IMR-90 (cell line): ENCODE results near the gene MEF2C. TPM values are rescaled to one million over a fixed set of nuclear protein-coding genes. Genes with fewer than 3 reads are reported as not detected.

Experiments used
- ATAC-seq: fragments of 200-7000 bp; cut with Tn5 transposase; 2 replicates; pipeline ENCODE4 v1.9.1; 2020; ENCODE audit warnings: low read depth, mild to moderate bottlenecking, moderate library complexity
- BruUV-seq: library from RNA; stranded (reverse); fragments of 400-500 nt; replicated peaks from 2 replicates; lab custom pipeline; 2021; lab: Mats Ljungman, UMichigan
- CTCF ChIA-PET: fragments of 300-600 bp; formaldehyde crosslinking; extraction: SDS; loops from one replicate; lab custom pipeline; 2021; ENCODE audit warnings: antibody characterized with exemption; lab: Yijun Ruan, JAX
- POLR2A ChIA-PET: fragments of 300-600 bp; sonication (Branson Sonifier 250); formaldehyde crosslinking; loops from one replicate; lab custom pipeline; 2022; ENCODE audit warnings: antibody characterized with exemption; ENCODE audit not compliant: unreplicated experiment; lab: Charles Lee
- DNase-seq: peaks from one replicate; pipeline ENCODE4 v3.0.0; 2013
- H2AFZ ChIP-seq: replicated peaks from 2 replicates; pipeline ENCODE3; 2013; ENCODE audit warnings: low read length, mild to moderate bottlenecking; ENCODE audit not compliant: poor library complexity
- H2AK5ac ChIP-seq: 2 replicates; pipeline ENCODE4 v1.6.1; 2013; ENCODE audit warnings: low read depth, low read length, inconsistent platforms
- H2AK9ac ChIP-seq: replicated peaks from 2 replicates; pipeline ENCODE3; 2013; ENCODE audit warnings: mild to moderate bottlenecking, low read depth, low read length, moderate library complexity; ENCODE audit not compliant: poor library complexity
- H2BK120ac ChIP-seq: 2 replicates; pipeline ENCODE4 v1.6.1; 2013; ENCODE audit warnings: low read depth, low read length, inconsistent platforms
- H2BK15ac ChIP-seq: 3 replicates; pipeline ENCODE4 v1.6.1; 2013; ENCODE audit warnings: low read depth, low read length, inconsistent platforms
- H2BK20ac ChIP-seq: 2 replicates; pipeline ENCODE4 v1.6.1; 2013; ENCODE audit warnings: low read depth, mild to moderate bottlenecking, inconsistent platforms, low read length, moderate library complexity
- H2BK5ac ChIP-seq: 2 replicates; pipeline ENCODE4 v1.6.1; 2013; ENCODE audit warnings: mild to moderate bottlenecking, low read depth, low read length, inconsistent platforms; ENCODE audit not compliant: poor library complexity, severe bottlenecking
- H3K14ac ChIP-seq: replicated peaks from 2 replicates; pipeline ENCODE4 v1.6.1; 2013; ENCODE audit warnings: low read depth, low read length, inconsistent platforms
- H3K18ac ChIP-seq: 2 replicates; pipeline ENCODE4 v1.6.1; 2013; ENCODE audit warnings: low read depth, low read length, control low read depth
- H3K23ac ChIP-seq: 2 replicates; pipeline ENCODE4 v1.6.1; 2013; ENCODE audit warnings: low read depth, low read length, inconsistent platforms
- H3K27ac ChIP-seq: 2 replicates; pipeline ENCODE4 v1.5.1; 2013; ENCODE audit warnings: mild to moderate bottlenecking, control low read depth, low read length; ENCODE audit not compliant: insufficient read depth
- H3K27me3 ChIP-seq: 2 replicates; pipeline ENCODE4 v1.6.1; 2013; ENCODE audit warnings: low read length; ENCODE audit not compliant: control insufficient read depth, insufficient read depth
- H3K36me3 ChIP-seq: 2 replicates; pipeline ENCODE4 v1.6.1; 2013; ENCODE audit warnings: low read length, mixed read lengths; ENCODE audit not compliant: control insufficient read depth, insufficient read depth
- H3K4ac ChIP-seq: 2 replicates; pipeline ENCODE4 v1.6.1; 2013; ENCODE audit warnings: low read depth, low read length, inconsistent platforms
- H3K4me1 ChIP-seq: 2 replicates; pipeline ENCODE4 v1.6.1; 2013; ENCODE audit warnings: low read length, mixed read lengths; ENCODE audit not compliant: control insufficient read depth, insufficient read depth
- H3K4me2 ChIP-seq: 2 replicates; pipeline ENCODE4 v1.6.1; 2013; ENCODE audit warnings: low read depth, mild to moderate bottlenecking, control low read depth, low read length, moderate library complexity
- H3K4me3 ChIP-seq: 2 replicates; pipeline ENCODE4 v1.5.1; 2013; ENCODE audit warnings: low read depth, mild to moderate bottlenecking, control low read depth, low read length, moderate library complexity; ENCODE audit not compliant: insufficient read depth
- H3K56ac ChIP-seq: 2 replicates; pipeline ENCODE4 v1.6.1; 2013; ENCODE audit warnings: low read length, inconsistent platforms; ENCODE audit not compliant: insufficient read depth; ENCODE audit errors: extremely low read depth
- H3K79me1 ChIP-seq, 2 experiments: 2 replicates each; pipeline ENCODE4 v1.6.1; 2013; ENCODE audit warnings: low read length in 2 of 2, inconsistent platforms in 1 of 2, low read depth in 1 of 2
- H3K9ac ChIP-seq: 2 replicates; pipeline ENCODE4 v1.6.1; 2013; ENCODE audit warnings: low read depth, low read length, control low read depth
- H3K9me1 ChIP-seq: 2 replicates; pipeline ENCODE4 v1.6.1; 2013; ENCODE audit warnings: low read length, inconsistent platforms; ENCODE audit not compliant: insufficient read depth
- H3K9me3 ChIP-seq: 2 replicates; pipeline ENCODE4 v1.6.1; 2013; ENCODE audit warnings: low read length; ENCODE audit not compliant: control insufficient read depth, insufficient read depth
- H4K20me1 ChIP-seq: 2 replicates; pipeline ENCODE4 v1.6.1; 2013; ENCODE audit warnings: low read length, inconsistent platforms; ENCODE audit not compliant: insufficient read depth
- H4K5ac ChIP-seq: 2 replicates; pipeline ENCODE4 v1.6.1; 2013; ENCODE audit warnings: mild to moderate bottlenecking, low read depth, low read length, control low read depth
- H4K8ac ChIP-seq, 2 experiments: 2 replicates each; pipeline ENCODE4 v1.6.1; 2013; ENCODE audit warnings: low read depth in 2 of 2, low read length in 2 of 2, control low read depth in 1 of 2, inconsistent platforms in 1 of 2
- H4K91ac ChIP-seq: 2 replicates; pipeline ENCODE4 v1.6.1; 2013; ENCODE audit warnings: low read depth, low read length, inconsistent platforms; ENCODE audit not compliant: insufficient read depth
- FOS ChIP-seq: fragments of 150-350 bp; IDR thresholded peaks from 2 replicates; pipeline ENCODE4 v1.6.1; 2016; ENCODE audit warnings: low read depth, low read length
- MAFK ChIP-seq: IDR thresholded peaks from 2 replicates; pipeline ENCODE4 v1.6.1; 2012; ENCODE audit warnings: low read depth, low read length, improper control_type of control experiment
- MAZ ChIP-seq: IDR thresholded peaks from 2 replicates; pipeline ENCODE4 v1.6.1; 2012; ENCODE audit warnings: low read depth, mild to moderate bottlenecking, low read length, improper control_type of control experiment, moderate library complexity, borderline replicate concordance
- MXI1 ChIP-seq: IDR thresholded peaks from 2 replicates; pipeline ENCODE4 v1.6.1; 2012; ENCODE audit warnings: low read depth, mild to moderate bottlenecking, low read length, moderate library complexity, borderline replicate concordance
- NFE2L2 ChIP-seq: fragments of 150-350 bp; IDR thresholded peaks from 2 replicates; pipeline ENCODE4 v1.6.1; 2016; ENCODE audit warnings: low read depth, mild to moderate bottlenecking, low read length
- POLR2A ChIP-seq: IDR thresholded peaks from 2 replicates; pipeline ENCODE4 v1.6.1; 2012; ENCODE audit warnings: mild to moderate bottlenecking, low read depth, low read length
- RAD21 ChIP-seq: IDR thresholded peaks from 2 replicates; pipeline ENCODE4 v1.6.1; 2012; ENCODE audit warnings: low read length, improper control_type of control experiment
- RCOR1 ChIP-seq: IDR thresholded peaks from 2 replicates; pipeline ENCODE4 v1.6.1; 2012; ENCODE audit warnings: mild to moderate bottlenecking, low read length, improper control_type of control experiment; ENCODE audit not compliant: insufficient replicate concordance
- SMC3 ChIP-seq: fragments of 150-350 bp; IDR thresholded peaks from 2 replicates; pipeline ENCODE4 v1.6.1; 2016; ENCODE audit warnings: low read depth, mild to moderate bottlenecking, antibody characterized with exemption, low read length, moderate library complexity
- WGBS, 2 experiments: methylation state at CpG; one replicate each; pipeline versions ENCODE4 v1.1.5 to v1.1.7; 2013; ENCODE audit warnings: missing lambda C conversion rate in 2 of 2; ENCODE audit not compliant: insufficient read length in 1 of 2; ENCODE audit errors: extremely low coverage in 2 of 2; 5-methylcytosine and 5-hydroxymethylcytosine counted together
- dilution Hi-C: fragments of 300-500 bp; cut with HindIII; formaldehyde crosslinking; loops from one replicate; pipeline ENCODE4 v1.14.3; 2018; ENCODE audit warnings: low sequenced_read_pairs; ENCODE audit not compliant: unreplicated experiment
- in situ Hi-C: fragments of 300-500 bp; cut with MboI; formaldehyde crosslinking; loops from 3 replicates; pipeline ENCODE4 v1.14.3; 2019; ENCODE audit warnings: low sequenced_read_pairs, inconsistent platforms, mixed read lengths
- intact Hi-C: fragments of 100-400 bp; cut with micrococcal nuclease; formaldehyde crosslinking; loops from 2 replicates; pipeline ENCODE4 v1.10.0; 2022
- polyA plus RNA-seq, 3 experiments: library from polyadenylated mRNA; depleted of rRNA; stranded (reverse); fragments of >200 nt; gene quantifications; 2 replicates each; pipeline ENCODE4 v1.2.3, GENCODE V29; 2012; ENCODE audit warnings: low replicate concordance in 1 of 3
- total RNA-seq: library from RNA; depleted of rRNA; stranded (reverse); fragments of >200 nt; gene quantifications from 2 replicates; pipeline ENCODE4 v1.2.3, GENCODE V29; 2012
- TF ChIP-seq, protein P1 (sequence below): conservative IDR thresholded peaks from 2 replicates; pipeline ENCODE4 v1.5.1; 2012; ENCODE audit warnings: mild to moderate bottlenecking, low read depth, low read length, improper control_type of control experiment
- TF ChIP-seq, protein P2 (sequence below): fragments of 150-350 bp; IDR thresholded peaks from 2 replicates; pipeline ENCODE4 v1.6.1; 2016; ENCODE audit warnings: low read depth, mild to moderate bottlenecking, low read length, moderate library complexity, borderline replicate concordance

Gene MEF2C
- total and polyA plus RNA-seq, 2 of the 4 experiments (the other 2 are of a cell fraction), result 1.5 to 6.8 TPM

DNA sequence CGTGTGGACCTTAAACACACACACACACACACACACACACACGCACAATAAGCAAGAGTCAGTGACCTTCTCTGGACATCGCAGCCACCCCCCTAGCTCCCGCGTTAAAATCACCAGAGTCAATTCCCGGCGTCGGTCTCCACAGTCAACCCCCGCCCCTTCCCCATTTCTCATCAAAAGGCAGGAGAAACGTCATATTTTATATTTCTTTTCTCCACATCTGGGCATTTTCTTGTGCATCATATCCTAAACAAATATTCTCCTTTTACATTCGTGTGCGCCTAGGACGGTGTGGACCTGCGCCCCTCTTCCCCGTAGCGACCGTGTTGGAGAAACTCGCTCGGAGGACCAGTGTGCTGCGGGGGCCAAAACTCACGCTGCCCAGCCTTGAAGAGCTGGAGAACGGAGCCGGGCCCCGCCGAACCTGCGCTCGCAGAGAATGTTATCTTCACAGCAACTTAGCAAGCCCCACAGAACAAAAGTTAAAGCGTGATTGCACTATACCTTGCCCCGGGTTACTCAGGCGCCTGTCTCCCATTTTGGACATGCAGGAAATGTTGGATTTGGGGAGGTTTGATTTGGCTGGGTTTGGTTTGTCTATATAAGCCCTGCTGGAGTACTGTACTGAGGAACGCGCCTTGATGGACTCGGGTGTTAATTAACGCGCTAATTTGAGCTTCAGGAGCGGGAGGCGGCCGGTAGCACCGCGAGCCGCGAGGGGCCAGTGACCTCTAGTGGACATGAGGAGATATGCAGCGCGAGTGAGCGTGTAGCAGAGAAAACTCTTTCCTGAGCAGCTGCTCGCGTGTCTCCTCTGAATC, 192.4 kb downstream of the MEF2C start:
- H4K8ac ChIP-seq, result no peak overlapping the region
- H3K4me1 ChIP-seq, result peaks cover 3% of the 10 kb centered on the region; the same call in 1 of the 2 replicates
- H2BK20ac ChIP-seq, result no peak overlapping the region
- 3% methylated on average over 30 of the region's 47 CpGs; no CpG with 5 or more reads in 1 of the 2 experiments for WGBS, 2 experiments
- H3K9me1 ChIP-seq, result no peaks in the 10 kb centered on the region
- dilution Hi-C loops (no loop called here), intact Hi-C loops (loop anchor here (1.0 to 5.0 kb wide), 3 partner anchors 550 to 1268 kb away; no protein-coding TSS in a partner anchor), in situ Hi-C loops (no loop called here)
- no peak for TF ChIP-seq MAZ
- no peak for TF ChIP-seq NFE2L2
- TF ChIP-seq, protein P1, sequence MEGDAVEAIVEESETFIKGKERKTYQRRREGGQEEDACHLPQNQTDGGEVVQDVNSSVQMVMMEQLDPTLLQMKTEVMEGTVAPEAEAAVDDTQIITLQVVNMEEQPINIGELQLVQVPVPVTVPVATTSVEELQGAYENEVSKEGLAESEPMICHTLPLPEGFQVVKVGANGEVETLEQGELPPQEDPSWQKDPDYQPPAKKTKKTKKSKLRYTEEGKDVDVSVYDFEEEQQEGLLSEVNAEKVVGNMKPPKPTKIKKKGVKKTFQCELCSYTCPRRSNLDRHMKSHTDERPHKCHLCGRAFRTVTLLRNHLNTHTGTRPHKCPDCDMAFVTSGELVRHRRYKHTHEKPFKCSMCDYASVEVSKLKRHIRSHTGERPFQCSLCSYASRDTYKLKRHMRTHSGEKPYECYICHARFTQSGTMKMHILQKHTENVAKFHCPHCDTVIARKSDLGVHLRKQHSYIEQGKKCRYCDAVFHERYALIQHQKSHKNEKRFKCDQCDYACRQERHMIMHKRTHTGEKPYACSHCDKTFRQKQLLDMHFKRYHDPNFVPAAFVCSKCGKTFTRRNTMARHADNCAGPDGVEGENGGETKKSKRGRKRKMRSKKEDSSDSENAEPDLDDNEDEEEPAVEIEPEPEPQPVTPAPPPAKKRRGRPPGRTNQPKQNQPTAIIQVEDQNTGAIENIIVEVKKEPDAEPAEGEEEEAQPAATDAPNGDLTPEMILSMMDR, result peak; percentile 81
- no peak for TF ChIP-seq POLR2A
- TF ChIP-seq MAFK, result no peak
- TF ChIP-seq FOS, result no peak
- no peak for TF ChIP-seq MXI1
- TF ChIP-seq, protein P2, sequence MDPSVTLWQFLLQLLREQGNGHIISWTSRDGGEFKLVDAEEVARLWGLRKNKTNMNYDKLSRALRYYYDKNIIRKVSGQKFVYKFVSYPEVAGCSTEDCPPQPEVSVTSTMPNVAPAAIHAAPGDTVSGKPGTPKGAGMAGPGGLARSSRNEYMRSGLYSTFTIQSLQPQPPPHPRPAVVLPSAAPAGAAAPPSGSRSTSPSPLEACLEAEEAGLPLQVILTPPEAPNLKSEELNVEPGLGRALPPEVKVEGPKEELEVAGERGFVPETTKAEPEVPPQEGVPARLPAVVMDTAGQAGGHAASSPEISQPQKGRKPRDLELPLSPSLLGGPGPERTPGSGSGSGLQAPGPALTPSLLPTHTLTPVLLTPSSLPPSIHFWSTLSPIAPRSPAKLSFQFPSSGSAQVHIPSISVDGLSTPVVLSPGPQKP, result no peak
- TF ChIP-seq RAD21, result peak; percentile 79
- peak; percentile 54 for TF ChIP-seq SMC3
- no peak for TF ChIP-seq RCOR1
- H2AFZ ChIP-seq, result peak overlapping the region; percentile 33
- no peak overlapping the region for H3K4ac ChIP-seq
- H3K27me3 ChIP-seq, result peaks cover 95% of the 10 kb centered on the region
- no peak overlapping the region for H2AK9ac ChIP-seq
- DNase-seq, result peak; percentile 50
- no peak overlapping the region for H2BK5ac ChIP-seq
- H3K18ac ChIP-seq, result no peak overlapping the region
- no peak overlapping the region for H2BK120ac ChIP-seq
- H3K9me3 ChIP-seq, result 0 out of 2 replicates have a peak, but pooled peaks cover 3% of the 10 kb centered on the region
- no peak overlapping the region for H2AK5ac ChIP-seq
- no peak overlapping the region for H4K91ac ChIP-seq
- ChIA-PET POLR2A (interaction anchor here (0.7 kb wide), 1 partner anchor 28 kb away, joined by 11 read pairs; no protein-coding TSS in a partner anchor), CTCF (interaction anchor here (0.6 to 2.5 kb wide), 20 partner anchors 10 to 1264 kb away, joined by 3 to 26 read pairs (median 3); no protein-coding TSS in a partner anchor)
- no peak overlapping the region for H4K5ac ChIP-seq
- no peak overlapping the region for H2BK15ac ChIP-seq
- BruUV-seq, result no TSS peak
- H3K4me3 ChIP-seq, result no peak overlapping the region
- no peak overlapping the region for H3K14ac ChIP-seq
- no peaks in the 10 kb centered on the region for H3K79me1 ChIP-seq
- no peaks in the 10 kb centered on the region for H3K36me3 ChIP-seq
- no peak overlapping the region for H3K9ac ChIP-seq
- ATAC-seq, result peak; percentile 91
- no peak overlapping the region for H3K56ac ChIP-seq
- no peak overlapping the region for H3K23ac ChIP-seq
- peak overlapping the region; percentile 76 for H3K4me2 ChIP-seq
- no peak overlapping the region for H3K27ac ChIP-seq
- no peaks in the 10 kb centered on the region for H4K20me1 ChIP-seq
